HepG2 (cell line): Measurements from ENCODE around the gene SNX22. TPM values are rescaled to one million over a fixed set of nuclear protein-coding genes. Genes with fewer than 3 reads are reported as not detected.
A peak's percentile ranks its signal among the peaks of the same experiment; 100 is the strongest.

Source experiments
- ELF4 ChIP-seq: sonication (generic); formaldehyde crosslinking; IDR thresholded peaks from 2 replicates; pipeline ENCODE4 v1.5.0; 2020; ENCODE audit warnings: missing genetic modification reagents, mild to moderate bottlenecking, moderate library complexity, borderline replicate concordance
- EP300 ChIP-seq, 3 experiments: sonication (generic) in 1 of 3; formaldehyde crosslinking in 1 of 3; IDR thresholded peaks; 2 replicates each; pipeline versions ENCODE4 v1.5.1 to v1.6.1; 2011 to 2020; ENCODE audit warnings: low read depth in 2 of 3, low read length in 2 of 3, borderline replicate concordance in 1 of 3, improper control_type of control experiment in 1 of 3, mild to moderate bottlenecking in 1 of 3, missing genetic modification reagents in 1 of 3, moderate library complexity in 1 of 3
- GABPA ChIP-seq, 2 experiments: IDR thresholded peaks; 2 replicates each; pipeline ENCODE4 v1.6.1; 2011 to 2016; ENCODE audit warnings: low read depth in 2 of 2, low read length in 1 of 2, missing biosample characterization in 1 of 2, missing genetic modification characterization in 1 of 2
- KLF13 ChIP-seq: sonication (generic); formaldehyde crosslinking; IDR thresholded peaks from 2 replicates; pipeline ENCODE4 v1.4.0; 2020; ENCODE audit warnings: mild to moderate bottlenecking, missing genetic modification reagents
- NFKBIZ ChIP-seq: IDR thresholded peaks from 2 replicates; pipeline ENCODE4 v1.6.1; 2018; ENCODE audit warnings: missing genetic modification reagents, missing compliant biosample characterization
- PCBP1 ChIP-seq: fragments of 200-400 bp; formaldehyde crosslinking; IDR thresholded peaks from 2 replicates; pipeline ENCODE4 v1.6.1; 2017; ENCODE audit warnings: mild to moderate bottlenecking, low read depth, low read length, borderline replicate concordance
- TBL1XR1 ChIP-seq: fragments of 150-350 bp; IDR thresholded peaks from 2 replicates; pipeline ENCODE4 v1.6.1; 2014; ENCODE audit warnings: borderline replicate concordance, low read length; ENCODE audit not compliant: partially characterized antibody
- THAP11 ChIP-seq: IDR thresholded peaks from 2 replicates; pipeline ENCODE4 v1.6.1; 2016; ENCODE audit warnings: missing biosample characterization, missing genetic modification reagents
- U2AF1 ChIP-seq: fragments of 200-400 bp; formaldehyde crosslinking; optimal IDR thresholded peaks from 2 replicates; pipeline ENCODE3; 2017; ENCODE audit warnings: mild to moderate bottlenecking, low read depth, low read length
- ZFP90 ChIP-seq: sonication (generic); formaldehyde crosslinking; IDR thresholded peaks from 2 replicates; pipeline ENCODE4 v1.8.0; 2022; ENCODE audit warnings: missing genetic modification reagents, mild to moderate bottlenecking, inconsistent platforms, borderline replicate concordance
- ZNF7 ChIP-seq: IDR thresholded peaks from 2 replicates; pipeline ENCODE4 v1.6.1; 2016; ENCODE audit warnings: missing biosample characterization, missing genetic modification reagents
- ZNF724P ChIP-seq: sonication (generic); formaldehyde crosslinking; IDR thresholded peaks from 2 replicates; pipeline ENCODE4 v1.8.0; 2022; ENCODE audit warnings: missing genetic modification reagents, borderline replicate concordance
- ZNF839 ChIP-seq: sonication (generic); formaldehyde crosslinking; IDR thresholded peaks from 2 replicates; pipeline ENCODE4 v1.4.0; 2020; ENCODE audit warnings: missing genetic modification reagents, mild to moderate bottlenecking, borderline replicate concordance
- ZSCAN9 ChIP-seq: IDR thresholded peaks from 2 replicates; pipeline ENCODE4 v1.6.1; 2016; ENCODE audit warnings: borderline replicate concordance
- polyA plus RNA-seq, 8 experiments: library from polyadenylated mRNA; depleted of rRNA in 3 of 8; stranded (reverse) in 7 of 8; unstranded in 1 of 8; fragments of >200 nt; fragmentation: Illumina TruSeq in 4 of 8; extraction: Trizol in 4 of 8; gene quantifications; 2 replicates each; pipeline versions ENCODE4 v1.2.1 to v1.2.3, GENCODE V29; 2011 to 2016; ENCODE audit warnings: low read depth in 4 of 8, missing spikeins in 1 of 8, mixed read lengths in 1 of 8; ENCODE audit not compliant: insufficient read depth in 1 of 8
- total RNA-seq, 5 experiments: library from RNA; depleted of rRNA; stranded (reverse); fragments of >200 nt; fragmentation: Illumina TruSeq; extraction: Trizol; gene quantifications; 2 replicates each; pipeline ENCODE4 v1.2.3, GENCODE V29; 2016; ENCODE audit warnings: low read depth in 1 of 5
- TF ChIP-seq, protein P1 (sequence below): IDR thresholded peaks from 2 replicates; pipeline ENCODE4 v1.6.1; 2016; ENCODE audit warnings: missing biosample characterization, missing genetic modification reagents, low read depth
- TF ChIP-seq, protein P2 (sequence below): sonication (generic); formaldehyde crosslinking; IDR thresholded peaks from 2 replicates; pipeline ENCODE4 v1.4.0; 2020; ENCODE audit warnings: missing genetic modification reagents; ENCODE audit errors: not compliant biosample characterization
- TF ChIP-seq, protein P3 (sequence below): sonication (generic); formaldehyde crosslinking; IDR thresholded peaks from 2 replicates; pipeline ENCODE4 v1.8.0; 2022; ENCODE audit warnings: mild to moderate bottlenecking, missing genetic modification reagents, moderate library complexity
- TF ChIP-seq, protein P4 (sequence below): sonication (generic); formaldehyde crosslinking; IDR thresholded peaks from 2 replicates; pipeline ENCODE4 v1.8.1; 2023; ENCODE audit warnings: mild to moderate bottlenecking, missing genetic modification reagents
- TF ChIP-seq, protein P5 (sequence below): sonication (generic); formaldehyde crosslinking; conservative IDR thresholded peaks from 2 replicates; pipeline ENCODE4 v1.4.0; 2020; ENCODE audit warnings: missing genetic modification reagents
- TF ChIP-seq, protein P6 (sequence below): sonication (generic); formaldehyde crosslinking; IDR thresholded peaks from 2 replicates; pipeline ENCODE4 v1.4.0; 2020; ENCODE audit warnings: mild to moderate bottlenecking, missing genetic modification reagents

SNX22 gene
- total and polyA plus RNA-seq, 2 of the 13 experiments (the other 11 are each of a cell fraction or from before 2014, with no cell fraction given): 2.3 to 5.5 TPM

DNA sequence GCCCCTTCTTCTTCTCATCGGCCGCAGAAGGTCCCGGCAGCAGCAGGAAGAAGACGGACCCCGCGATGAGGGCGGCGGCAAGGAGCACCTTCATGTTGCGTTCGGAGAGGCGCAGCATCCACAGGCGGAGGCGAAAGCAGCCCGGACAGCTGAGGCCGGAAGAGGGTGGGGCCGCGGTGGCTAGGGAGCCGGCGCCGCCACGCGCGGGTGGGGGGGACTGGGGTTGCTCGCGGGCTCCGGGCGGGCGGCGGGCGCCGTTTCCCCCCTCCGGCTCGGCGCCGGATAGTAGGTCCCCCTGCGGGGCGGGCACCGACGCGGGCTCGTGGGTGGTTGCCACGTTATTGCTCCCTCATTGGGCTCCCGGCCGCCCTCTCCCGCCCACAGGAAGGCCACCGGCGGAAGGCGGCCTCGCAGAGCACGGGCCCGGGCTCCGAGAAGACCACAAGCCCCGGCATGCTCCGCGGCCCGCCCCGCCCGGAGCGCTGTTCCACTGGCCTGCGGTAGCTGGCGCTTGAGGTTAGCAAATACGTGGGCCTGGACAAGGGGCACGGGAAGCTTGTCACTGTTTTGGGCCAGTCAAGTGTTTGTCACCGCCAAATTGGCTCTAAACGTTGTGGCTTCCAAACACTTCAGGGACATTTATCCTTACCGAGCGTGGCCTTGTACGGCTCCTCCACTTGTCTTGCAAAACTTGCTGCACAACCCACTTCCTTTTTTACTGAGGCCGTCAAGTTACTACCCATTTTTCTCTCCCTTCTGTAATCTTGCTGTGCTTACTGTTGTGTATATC lies 11.5 kb downstream of the SNX22 start, which contains the start of gene PPIB (continued):
- TF ChIP-seq, protein P1, sequence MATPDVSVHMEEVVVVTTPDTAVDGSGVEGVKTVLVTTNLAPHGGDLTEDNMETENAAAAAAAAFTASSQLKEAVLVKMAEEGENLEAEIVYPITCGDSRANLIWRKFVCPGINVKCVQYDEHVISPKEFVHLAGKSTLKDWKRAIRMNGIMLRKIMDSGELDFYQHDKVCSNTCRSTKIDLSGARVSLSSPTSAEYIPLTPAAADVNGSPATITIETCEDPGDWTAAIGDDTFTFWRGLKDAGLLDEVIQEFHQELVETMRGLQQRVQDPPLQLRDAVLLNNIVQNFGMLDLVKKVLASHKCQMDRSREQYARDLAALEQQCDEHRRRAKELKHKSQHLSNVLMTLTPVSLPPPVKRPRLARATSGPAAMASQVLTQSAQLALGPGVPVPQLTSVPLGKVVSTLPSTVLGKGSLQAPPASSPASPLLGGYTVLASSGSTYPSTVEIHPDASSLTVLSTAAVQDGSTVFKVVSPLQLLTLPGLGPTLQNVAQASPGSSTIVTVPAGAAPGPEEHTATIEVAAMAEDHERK (CRISPR knock-in tag): peak; percentile 32; the same call in 1 of the 2 replicates
- TF ChIP-seq, protein P2, sequence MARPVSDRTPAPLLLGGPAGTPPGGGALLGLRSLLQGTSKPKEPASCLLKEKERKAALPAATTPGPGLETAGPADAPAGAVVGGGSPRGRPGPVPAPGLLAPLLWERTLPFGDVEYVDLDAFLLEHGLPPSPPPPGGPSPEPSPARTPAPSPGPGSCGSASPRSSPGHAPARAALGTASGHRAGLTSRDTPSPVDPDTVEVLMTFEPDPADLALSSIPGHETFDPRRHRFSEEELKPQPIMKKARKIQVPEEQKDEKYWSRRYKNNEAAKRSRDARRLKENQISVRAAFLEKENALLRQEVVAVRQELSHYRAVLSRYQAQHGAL: no peak
- TF ChIP-seq U2AF1 (peak; percentile 14), KLF13 (CRISPR knock-in tag) (no peak), ZNF7 (CRISPR knock-in tag) (no peak), TBL1XR1 (peak; percentile 51), ZNF839 (no peak), NFKBIZ (0 out of 2 replicates have a peak, but pooled peaks have one; percentile 13), EP300 (IDR thresholded peaks at IDR 0.05; ENCODE audit: low read depth in 2 of 2, low read length in 2 of 2) (0 out of 4 replicates have a peak, but pooled peaks of 1 of the 2 experiments have one; percentile 19), EP300 (CRISPR knock-in tag; IDR thresholded peaks at IDR 0.05; ENCODE audit: borderline replicate concordance) (no peak), GABPA (IDR thresholded peaks at IDR 0.05; ENCODE audit: low read depth, low read length) (peak; percentile 85), GABPA (CRISPR knock-in tag; IDR thresholded peaks at IDR 0.05; ENCODE audit: low read depth) (peak; percentile 87), THAP11 (CRISPR knock-in tag) (peak; percentile 99), PCBP1 (0 out of 2 replicates have a peak, but pooled peaks have one; percentile 50), ZFP90 (CRISPR knock-in tag) (no peak), ELF4 (CRISPR knock-in tag) (no peak), ZSCAN9 (peak; percentile 67; the same call in 1 of the 2 replicates), ZNF724P (CRISPR knock-in tag) (peak; percentile 9; the same call in 1 of the 2 replicates)
- TF ChIP-seq, protein P3, sequence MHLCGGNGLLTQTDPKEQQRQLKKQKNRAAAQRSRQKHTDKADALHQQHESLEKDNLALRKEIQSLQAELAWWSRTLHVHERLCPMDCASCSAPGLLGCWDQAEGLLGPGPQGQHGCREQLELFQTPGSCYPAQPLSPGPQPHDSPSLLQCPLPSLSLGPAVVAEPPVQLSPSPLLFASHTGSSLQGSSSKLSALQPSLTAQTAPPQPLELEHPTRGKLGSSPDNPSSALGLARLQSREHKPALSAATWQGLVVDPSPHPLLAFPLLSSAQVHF (CRISPR knock-in tag): 0 out of 2 replicates have a peak, but pooled peaks have one; percentile 67
- TF ChIP-seq, protein P4, sequence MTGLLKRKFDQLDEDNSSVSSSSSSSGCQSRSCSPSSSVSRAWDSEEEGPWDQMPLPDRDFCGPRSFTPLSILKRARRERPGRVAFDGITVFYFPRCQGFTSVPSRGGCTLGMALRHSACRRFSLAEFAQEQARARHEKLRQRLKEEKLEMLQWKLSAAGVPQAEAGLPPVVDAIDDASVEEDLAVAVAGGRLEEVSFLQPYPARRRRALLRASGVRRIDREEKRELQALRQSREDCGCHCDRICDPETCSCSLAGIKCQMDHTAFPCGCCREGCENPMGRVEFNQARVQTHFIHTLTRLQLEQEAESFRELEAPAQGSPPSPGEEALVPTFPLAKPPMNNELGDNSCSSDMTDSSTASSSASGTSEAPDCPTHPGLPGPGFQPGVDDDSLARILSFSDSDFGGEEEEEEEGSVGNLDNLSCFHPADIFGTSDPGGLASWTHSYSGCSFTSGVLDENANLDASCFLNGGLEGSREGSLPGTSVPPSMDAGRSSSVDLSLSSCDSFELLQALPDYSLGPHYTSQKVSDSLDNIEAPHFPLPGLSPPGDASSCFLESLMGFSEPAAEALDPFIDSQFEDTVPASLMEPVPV (CRISPR knock-in tag): peak; percentile 17; the same call in 1 of the 2 replicates
- TF ChIP-seq, protein P5, sequence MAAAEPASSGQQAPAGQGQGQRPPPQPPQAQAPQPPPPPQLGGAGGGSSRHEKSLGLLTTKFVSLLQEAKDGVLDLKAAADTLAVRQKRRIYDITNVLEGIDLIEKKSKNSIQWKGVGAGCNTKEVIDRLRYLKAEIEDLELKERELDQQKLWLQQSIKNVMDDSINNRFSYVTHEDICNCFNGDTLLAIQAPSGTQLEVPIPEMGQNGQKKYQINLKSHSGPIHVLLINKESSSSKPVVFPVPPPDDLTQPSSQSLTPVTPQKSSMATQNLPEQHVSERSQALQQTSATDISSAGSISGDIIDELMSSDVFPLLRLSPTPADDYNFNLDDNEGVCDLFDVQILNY (CRISPR knock-in tag): peak; percentile 11; the same call in 1 of the 2 replicates
- TF ChIP-seq, protein P6, sequence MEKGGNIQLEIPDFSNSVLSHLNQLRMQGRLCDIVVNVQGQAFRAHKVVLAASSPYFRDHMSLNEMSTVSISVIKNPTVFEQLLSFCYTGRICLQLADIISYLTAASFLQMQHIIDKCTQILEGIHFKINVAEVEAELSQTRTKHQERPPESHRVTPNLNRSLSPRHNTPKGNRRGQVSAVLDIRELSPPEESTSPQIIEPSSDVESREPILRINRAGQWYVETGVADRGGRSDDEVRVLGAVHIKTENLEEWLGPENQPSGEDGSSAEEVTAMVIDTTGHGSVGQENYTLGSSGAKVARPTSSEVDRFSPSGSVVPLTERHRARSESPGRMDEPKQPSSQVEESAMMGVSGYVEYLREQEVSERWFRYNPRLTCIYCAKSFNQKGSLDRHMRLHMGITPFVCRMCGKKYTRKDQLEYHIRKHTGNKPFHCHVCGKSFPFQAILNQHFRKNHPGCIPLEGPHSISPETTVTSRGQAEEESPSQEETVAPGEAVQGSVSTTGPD (CRISPR knock-in tag): no peak
